Left renal cortex interstitium (tissue), 4 donors: ENCODE measurements around the gene LSR. TPM values are rescaled to one million over a fixed set of nuclear protein-coding genes. Genes with fewer than 3 reads are reported as not detected.

ENCODE experiments used
- DNase-seq, 4 donors: peaks; one replicate each; pipeline ENCODE4 v3.0.0-alpha.2; 2013; ENCODE audit warnings: low read depth in 4 of 4, low spot score in 2 of 4, missing footprints in 1 of 4
- polyA plus RNA-seq, 4 donors: library from polyadenylated mRNA; unstranded; fragments of 120-200 nt; gene quantifications; one replicate each; pipeline ENCODE4 v1.2.1, GENCODE V29; 2013; ENCODE audit not compliant: insufficient read length in 4 of 4

LSR gene
- polyA plus RNA-seq, 4 donors, result 49.9 to 73.2 (median 59.6) TPM

GRCh38 chr19:35266520-35267352, 17.9 kb downstream of the LSR start:
- DNase-seq, result no peak

- peak in 1 of 4 donors; percentile 23 for DNase-seq
Observed at GRCh38 chr19:35267353-35267817, 18.6 kb downstream of the LSR start.

- peak in 2 of 4 donors; percentile 49 to 53 for DNase-seq
Observed at GRCh38 chr19:35267818-35268535, 19.2 kb downstream of the LSR start.

- peak in 1 of 4 donors; percentile 32 for DNase-seq
Observed at GRCh38 chr19:35268536-35269437, 20.0 kb downstream of the LSR start, which contains the start of gene USF2. Gene USF2, plus strand, starts transcription at chr19:35268962. Its CDS starts 140 bp downstream, at chr19:35269102.

DNA sequence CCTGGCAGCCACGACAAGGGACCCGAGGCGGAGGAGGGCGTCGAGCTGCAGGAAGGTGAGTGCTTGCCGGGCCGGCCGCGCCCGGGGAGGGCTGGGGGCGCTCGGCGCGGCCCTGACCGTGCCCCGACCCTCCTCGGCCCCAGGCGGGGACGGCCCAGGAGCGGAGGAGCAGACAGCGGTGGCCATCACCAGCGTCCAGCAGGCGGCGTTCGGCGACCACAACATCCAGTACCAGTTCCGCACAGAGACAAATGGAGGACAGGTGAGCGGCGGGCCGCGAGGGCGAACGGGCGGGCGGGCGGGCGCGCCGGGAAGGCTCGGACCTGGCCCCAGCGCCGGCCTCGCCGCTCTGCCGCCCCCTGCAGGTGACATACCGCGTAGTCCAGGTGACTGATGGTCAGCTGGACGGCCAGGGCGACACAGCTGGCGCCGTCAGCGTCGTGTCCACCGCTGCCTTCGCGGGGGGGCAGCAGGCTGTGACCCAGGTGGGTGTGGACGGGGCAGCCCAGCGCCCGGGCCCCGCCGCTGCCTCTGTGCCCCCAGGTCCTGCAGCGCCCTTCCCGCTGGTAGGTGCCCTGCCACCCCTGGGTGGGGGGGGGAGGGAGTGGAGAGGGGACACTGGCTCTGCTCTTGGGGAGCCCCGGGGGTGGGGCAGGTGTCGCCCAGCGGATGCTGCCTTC, 20.8 kb downstream of the LSR start:
- peak in 3 of 4 donors; percentile 66 to 81 (median 78) for DNase-seq

DNA sequence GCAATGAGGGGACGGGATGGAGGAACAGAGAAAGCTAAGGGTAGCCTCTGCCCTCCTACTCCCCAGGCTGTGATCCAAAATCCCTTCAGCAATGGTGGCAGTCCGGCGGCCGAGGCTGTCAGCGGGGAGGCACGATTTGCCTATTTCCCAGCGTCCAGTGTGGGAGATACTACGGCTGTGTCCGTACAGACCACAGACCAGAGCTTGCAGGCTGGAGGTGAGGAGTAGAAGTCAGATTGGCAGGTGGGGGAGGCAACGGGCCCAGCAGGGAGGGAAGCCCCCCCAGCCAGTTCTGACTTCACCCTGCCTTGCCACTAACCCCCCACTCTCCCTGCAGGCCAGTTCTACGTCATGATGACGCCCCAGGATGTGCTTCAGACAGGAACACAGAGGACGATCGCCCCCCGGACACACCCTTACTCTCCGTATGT, 21.6 kb downstream of the LSR start:
- DNase-seq, result no peak

- DNase-seq, result no peak
Observed at GRCh38 chr19:35271546-35271945, 22.7 kb downstream of the LSR start.

- no peak for DNase-seq
Observed at GRCh38 chr19:35272122-35272719, 23.4 kb downstream of the LSR start.

DNA sequence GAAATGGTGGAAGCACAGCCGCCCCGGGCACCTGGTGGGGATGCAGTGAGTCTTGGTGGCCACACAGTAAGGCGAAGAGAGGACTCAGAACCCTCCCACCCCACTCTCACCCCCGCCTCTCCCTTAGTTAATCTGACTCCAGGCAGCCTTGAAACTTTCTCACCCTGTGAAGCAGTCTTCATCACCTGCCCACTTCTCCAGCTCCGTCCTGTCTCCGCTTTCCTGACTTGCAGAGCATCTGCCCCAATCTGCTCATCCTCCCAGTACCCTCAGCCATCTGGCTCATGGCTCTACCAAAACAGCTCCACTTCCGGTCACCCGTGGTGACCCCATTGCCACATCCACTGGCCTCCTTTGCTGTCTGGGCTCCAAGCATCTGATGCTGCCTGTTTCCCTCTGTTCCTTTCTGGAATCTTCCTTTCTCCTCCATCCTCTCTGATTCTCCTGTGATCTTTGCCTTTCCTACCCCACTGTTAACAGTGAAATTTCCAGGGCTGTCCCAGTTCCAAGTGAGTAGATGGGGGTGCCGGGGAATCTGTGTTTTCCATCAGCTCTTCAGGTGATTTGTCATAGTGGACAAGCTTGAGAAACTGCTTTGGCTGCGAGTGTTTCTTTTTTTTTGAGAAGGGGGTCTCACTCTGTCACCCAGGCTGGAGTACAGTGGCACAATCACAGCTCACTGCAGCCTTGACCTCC, 24.3 kb downstream of the LSR start:
- no peak for DNase-seq

- no peak for DNase-seq
Observed at GRCh38 chr19:35273686-35274259, 25.0 kb downstream of the LSR start.

DNA sequence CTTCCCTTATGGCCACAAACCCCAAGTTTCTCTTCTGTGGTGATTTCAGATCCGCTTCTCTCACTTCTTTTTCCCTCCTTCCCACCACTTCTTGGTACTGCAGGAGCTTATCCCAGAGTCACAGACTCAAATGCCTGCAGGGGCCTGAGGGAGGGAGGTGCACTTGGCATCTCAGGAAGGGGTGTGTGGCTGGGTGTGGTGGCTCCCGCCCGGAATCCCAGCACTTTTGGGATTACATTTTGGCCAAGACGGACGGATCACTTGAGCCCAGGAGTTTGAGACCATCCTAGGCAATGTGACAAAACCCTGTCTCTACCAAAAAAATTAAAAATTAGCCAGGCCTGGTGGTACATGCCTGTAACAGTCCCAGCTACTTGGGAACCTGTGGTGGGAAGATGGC, 25.5 kb downstream of the LSR start:
- DNase-seq, result no peak

DNA sequence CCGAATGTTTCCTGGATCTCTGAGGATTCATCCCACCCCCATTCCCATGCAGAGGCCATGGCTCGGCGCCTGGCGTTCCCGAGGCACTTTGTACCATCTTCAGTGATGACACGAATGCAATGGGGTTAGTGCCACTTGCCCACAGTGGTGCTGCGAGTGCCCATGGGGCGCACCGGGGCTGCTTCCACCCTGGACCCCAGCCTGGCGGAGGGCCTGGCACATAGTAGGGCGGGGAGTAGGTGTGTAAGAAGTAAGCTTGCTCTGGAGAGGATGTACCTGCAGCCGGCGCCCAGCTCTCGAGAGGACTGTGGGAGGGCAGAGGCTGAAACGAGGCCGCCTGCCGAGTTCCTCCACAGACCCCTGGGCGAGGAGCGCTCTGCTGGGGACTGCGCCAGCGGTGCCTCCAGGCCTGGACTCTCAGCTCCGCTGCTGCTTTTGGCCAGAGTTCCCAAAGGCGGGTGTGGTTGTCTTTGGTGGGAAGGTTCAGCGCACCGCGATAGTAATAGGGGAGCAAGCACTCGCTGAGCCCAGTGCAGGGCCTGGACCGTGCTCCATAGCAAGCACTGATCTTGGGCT, 28.0 kb downstream of the LSR start:
- no peak for DNase-seq

- no peak for DNase-seq
Observed at GRCh38 chr19:35278578-35279284, 29.9 kb downstream of the LSR start.

DNA sequence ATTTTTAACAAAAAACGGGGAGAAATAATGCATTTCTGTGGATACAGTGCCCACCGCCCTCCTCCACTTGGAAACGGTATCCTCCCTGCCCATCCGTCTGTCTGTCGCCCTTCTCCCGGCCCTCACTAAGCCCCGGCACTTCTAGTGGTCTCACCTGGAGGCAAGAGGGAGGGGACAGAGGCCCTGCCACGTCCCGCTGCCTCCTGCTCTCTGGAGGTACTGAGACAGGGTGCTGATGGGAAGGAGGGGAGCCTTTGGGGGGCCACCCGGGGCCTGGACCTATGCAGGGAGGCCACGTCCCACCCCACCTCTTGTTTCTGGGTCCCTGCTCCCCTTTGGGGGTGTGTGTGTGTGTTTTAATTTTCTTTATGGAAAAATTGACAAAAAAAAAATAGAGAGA, 30.6 kb downstream of the LSR start:
- no peak for DNase-seq

GRCh38 chr19:35279985-35280821, 31.4 kb downstream of the LSR start:
- DNase-seq, result no peak

DNA sequence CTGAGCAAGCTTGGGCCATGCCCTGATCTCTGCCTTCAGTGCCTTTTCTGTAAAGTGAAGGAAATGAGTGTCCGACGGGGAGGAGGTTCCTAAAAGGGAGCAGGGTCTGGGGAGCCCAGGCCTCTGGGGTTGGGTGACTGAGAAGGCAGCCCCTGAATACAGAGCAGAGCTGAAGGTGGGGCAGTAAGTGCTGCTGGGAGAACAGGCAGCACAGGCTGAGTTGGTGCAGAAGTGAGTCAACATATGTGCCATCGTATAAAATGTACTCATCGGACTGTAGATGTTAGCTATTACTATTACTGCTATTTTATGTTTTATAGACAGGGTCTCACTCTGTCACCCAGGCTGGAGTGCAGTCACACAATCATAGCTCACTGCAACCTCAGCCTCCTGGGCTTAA, 32.5 kb downstream of the LSR start:
- DNase-seq, result no peak
